HG03095 (cell line): ENCODE results near the gene GRAP.
A peak's percentile ranks its signal among the peaks of the same experiment; 100 is the strongest.

Experiments
- ATAC-seq: cut with Tn5 transposase; IDR thresholded peaks from one replicate; pipeline ENCODE4 v1.9.1; 2021; ENCODE audit warnings: moderate library complexity; ENCODE audit not compliant: unreplicated experiment

The GRAP gene

DNA sequence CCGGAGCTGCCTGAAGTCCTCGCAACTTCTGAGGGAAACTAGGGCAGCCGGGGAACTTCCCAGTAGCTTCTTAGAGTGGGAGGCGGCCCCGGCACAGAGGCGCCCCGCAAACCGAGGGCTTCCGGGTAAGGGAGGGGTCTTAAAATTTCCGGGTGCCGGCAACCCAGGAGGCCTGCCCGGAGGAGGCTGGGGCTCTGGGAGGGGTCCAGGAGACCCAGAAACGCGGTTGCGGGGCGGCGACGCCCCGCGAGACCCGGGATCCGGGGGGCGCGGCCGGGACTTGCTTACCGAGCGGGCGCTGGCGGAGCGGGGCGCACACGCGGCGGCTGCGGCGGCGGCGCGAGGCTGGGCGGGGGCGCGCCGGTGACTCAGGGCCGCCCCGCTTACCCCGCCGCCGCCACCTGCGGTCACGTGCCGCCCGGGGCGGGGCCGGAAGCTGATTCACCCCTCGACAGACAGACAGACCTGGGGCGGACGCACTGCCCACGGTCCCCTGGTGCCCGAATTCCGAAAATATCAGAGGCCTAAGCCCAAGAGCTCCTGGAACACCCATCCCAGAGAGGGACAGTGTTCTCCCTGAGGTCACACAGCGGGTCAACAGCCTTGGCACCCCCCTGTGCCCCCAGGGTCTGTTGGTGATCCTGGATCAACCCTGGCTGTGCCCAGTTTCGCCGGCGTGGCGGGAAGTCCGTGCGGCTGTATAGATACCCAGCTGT is 42.2 kb downstream of the GRAP start, which contains the start of gene FAM83G:
FAM83G (minus strand) TSS at position 344 of the 716 bp plus-strand sequence. CDS start 723 bp downstream, outside the sequence.
- peak; percentile 73 for ATAC-seq

DNA sequence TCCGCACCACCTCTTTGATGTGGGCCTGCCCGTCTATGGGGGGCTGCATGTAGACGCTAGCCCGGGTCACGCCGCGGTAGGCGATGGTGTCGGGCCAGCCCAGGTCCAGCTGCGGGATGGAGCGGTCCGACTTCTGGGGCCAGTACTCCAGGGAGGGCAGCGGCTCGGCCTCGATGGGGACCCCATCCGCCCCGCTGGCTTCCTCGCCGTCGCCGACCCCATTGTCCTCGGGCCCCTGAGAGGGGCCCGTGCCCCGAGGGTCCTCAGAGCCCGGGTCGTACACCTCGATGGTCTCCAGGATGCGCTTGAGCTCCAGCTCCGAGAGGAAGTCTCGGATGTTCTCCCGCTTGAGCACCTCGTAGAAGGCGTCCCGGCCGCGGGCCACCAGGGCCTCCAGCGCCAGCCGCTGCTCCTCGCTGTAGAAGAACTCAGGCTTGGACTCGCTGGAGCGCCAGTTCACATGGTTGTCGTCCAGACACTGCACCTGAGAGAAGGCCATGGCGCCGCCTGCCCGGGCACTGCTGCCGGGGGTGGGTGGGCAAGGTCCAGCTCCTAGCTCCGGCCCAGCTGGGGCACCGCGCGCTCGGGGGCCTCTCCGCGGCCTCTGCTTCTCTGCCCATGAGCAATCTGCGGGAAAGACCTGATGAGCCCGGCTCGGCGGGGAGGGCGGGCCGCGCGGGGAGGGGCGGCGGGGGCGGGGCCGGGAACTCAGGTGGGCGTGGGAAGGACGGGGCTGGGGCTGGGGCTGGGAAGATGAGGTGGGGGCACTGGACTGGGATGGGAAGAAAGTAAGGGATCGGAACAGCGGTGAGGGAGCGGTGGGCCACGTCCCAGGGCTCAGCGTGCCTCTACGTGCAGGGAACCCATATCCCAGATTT is 43.0 kb downstream of the GRAP start:
- no peak for ATAC-seq

DNA sequence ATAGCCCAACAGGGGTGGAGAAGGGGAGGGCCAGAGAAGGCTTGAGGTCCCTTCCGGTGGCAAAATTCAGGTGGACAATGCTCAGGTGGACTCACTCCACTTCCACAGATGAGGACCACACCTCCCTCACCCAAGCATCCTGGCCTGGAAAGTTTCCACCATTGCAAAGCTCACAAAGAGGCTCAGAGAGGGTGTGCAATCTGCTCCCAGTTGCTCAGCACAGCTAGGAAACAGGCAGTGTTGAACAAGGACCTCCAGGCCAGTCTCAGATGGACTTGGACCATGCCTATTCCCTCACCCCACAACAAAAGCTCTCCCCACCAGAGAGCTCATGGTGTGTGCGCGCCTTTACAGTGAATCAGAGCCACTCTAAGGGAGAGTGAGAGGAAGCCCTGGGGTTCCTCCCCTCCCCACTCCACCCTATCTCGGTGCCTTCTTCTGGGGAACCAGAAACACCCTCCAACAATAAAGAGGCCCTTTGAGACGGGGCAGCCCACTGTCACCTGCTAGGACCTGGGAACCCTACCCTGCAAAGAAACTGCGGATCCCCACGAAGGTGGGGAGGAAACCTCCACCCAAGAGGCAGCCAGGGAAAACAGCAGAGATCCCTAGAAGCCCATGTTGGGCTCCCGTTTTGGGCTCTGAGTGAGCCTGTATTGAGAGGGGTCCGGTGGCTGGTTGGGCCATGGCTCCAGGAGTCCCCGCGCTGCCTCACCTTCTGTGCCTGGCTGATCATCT is 43.8 kb downstream of the GRAP start:
- no peak for ATAC-seq

DNA sequence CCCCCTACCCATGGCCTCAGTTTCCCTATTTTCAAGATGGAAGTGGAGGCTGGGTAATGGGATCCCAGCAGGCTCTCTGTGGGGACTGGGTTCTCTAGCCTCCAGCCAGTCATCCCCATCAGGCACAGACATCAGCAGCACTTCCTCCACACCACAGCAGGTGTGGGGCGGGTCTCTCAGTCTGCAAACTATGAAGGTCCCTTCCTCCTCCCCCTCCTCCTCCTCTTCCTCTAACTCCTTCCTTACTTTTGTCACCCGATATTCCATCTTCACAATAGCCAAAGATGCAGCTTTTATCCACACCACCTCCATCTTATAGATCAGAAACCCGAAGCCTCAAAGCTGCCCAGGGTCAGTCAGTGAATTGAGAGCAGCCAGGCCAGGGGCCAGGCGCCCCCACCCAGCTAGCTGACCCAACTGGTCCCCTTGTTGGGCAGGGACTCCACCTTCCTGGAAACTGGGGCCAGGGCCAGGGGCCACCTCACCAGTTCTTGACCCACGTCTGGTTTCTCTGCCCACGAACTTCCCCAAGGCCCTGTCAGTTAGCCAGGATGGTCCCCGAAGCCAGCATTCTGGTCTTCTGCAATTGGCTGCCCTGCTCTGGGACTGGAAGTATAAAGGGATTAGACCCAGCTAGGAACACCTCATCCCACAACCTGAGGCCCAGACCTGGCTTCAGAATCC is 44.7 kb downstream of the GRAP start:
- ATAC-seq = no peak

DNA sequence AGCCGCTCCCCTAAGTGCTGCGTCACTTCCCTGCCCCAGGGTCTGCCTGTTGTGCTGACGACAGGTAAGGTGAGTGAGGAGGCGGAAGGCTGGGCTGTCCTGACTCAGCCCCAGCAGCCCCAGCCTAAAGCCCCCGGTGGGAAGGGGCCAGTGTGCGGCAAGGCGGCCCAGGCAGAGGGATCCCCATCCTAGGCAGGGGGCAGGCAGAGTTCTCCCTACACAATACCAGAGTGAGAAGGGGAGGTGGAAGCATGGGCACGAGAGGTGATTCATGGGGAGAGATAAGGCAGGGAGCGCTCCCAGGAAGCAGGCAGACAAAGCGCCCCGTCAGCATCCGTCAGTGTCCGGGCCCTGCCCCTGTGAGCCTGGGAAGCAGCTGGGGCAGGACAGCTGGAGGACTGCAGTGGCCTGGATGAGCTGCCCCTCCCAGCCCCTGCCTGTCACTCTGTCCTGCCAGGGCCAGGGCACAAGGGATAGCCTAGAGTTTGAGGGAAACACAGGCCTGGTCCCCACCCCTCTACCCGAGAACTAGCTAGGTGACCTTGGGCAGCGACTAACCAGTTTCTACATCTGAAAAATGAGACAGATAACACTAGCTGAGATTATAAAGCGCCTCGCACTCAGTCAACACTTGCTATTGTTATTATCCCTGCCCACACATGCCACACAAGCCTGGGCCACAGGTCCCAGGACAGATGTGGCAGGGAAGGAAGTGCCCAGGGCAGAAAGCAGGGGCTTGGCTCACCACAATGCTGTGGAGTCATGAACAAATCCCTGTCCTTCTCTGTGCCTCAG is 46.0 kb downstream of the GRAP start:
- ATAC-seq = no peak

DNA sequence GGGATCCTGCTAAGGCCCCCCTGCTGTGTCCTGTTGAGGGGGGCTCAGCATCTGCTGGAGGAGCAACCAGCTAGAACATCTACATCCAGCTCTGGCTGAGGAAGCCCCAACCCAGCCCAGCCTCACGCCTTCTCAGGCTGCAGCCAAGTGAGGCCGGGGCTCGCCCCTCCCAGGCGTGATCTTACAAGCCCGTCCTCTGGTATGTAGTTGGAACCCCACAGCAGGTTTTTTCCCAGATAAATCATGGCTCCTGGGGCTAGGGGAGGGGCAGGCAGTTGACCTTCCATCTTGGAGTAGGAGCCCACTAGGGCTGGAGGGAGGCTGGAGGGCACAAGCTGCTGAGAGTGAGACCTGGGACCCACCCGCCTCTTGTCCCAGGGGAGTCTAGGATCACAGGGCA is 46.8 kb downstream of the GRAP start:
- ATAC-seq = no peak

DNA sequence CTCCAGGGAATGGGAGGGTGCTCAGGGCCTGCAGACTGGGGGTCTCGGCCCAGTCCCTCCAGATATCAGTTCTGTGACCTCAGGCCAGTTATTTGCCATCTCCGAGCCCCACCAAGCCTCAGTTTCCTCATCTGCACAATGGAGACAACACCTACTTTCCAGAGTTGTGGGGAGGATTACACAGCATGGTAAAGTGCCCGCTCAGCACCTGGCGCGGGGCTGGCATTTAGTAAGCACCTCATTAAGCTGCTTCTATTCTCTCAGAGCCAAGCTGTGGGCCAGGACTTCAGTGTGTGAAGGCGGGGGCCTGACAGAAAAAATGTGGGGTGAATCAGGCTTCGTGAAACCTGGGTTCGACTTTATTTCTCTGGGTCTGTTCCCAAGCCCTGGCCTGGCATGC is 47.4 kb downstream of the GRAP start:
- ATAC-seq = no peak

DNA sequence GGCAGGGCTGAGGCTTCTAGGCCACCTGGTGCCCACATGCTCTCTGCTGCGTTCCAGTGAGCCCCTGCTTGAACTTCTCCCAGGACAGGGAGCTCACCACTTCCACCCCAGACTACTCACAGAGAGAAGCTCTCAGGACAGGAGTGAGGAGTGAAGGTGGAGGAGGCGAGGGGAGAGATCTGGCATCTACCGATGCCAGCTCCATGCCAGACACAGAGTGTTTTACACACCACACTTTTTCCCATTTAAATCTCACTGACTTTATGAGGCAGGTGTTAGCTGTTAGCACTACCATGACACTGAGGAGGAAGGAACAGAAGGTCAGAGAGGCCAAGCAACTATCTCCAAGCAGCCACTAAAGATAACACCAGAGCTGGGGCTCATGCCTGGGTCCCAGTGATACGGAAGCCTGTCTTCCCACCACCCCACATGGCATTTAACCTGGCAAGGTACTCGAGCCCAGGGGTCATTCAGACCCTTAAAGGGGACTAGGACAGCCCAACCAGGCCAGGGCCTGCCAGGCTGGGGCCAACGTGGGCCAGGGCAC is 49.0 kb downstream of the GRAP start:
- no peak for ATAC-seq

DNA sequence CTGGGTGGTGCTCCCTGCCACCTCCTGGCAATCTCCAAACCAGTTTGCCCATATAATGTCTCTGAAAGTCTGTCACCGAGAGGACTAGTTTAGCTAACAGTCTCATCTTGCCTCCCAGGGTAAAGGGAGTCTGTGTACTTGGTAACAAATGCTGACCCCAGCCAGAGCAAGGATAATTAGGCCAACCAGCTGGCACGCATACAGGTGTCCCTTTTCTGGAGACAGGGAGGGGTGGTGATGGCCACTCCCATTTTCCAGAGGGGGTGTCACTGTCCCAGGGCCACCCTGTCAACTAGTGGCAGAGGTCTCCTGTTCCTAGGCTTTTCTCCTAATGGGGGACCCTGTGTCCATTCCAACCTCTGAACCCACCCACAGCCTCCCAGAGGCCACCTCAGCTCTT is 50.3 kb downstream of the GRAP start:
- no peak for ATAC-seq

DNA sequence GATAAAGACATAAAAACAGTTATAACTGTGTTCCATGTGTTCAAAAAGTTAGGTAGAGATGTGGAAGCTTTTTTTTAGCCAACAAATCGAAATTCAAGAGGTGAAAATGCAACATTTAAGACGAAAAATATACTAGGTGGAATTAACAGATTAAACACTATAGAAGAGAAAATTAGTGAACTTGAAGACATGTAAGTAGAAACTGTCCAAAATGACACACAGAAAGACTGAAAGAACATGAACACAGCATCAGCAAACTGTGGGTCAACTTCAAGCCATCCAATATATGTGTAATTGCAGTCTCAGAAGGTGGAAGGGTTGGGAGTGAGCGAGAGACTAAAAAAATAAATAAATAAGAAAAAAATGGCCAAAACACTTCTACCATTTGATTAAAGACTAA is 51.5 kb downstream of the GRAP start:
- no peak for ATAC-seq

DNA sequence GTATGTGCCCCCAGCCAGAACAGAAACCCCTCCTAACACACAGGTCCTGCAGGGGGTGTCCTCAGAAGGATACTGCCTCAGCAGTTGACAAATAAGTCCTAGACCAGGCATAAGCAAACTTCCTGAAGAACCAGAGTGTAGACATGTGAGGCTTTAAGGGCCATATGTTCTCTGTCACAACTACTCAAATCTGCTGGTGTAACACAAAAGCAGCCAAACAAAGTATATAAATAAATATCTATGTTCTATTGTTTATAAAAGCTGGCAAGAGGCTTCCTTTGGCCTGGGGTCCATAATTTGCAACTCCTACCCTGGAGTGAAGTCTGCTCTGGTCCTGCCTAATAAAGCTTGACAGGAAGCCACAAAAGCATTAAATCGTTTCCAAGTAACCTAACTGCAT is 52.1 kb downstream of the GRAP start:
- ATAC-seq = no peak

DNA sequence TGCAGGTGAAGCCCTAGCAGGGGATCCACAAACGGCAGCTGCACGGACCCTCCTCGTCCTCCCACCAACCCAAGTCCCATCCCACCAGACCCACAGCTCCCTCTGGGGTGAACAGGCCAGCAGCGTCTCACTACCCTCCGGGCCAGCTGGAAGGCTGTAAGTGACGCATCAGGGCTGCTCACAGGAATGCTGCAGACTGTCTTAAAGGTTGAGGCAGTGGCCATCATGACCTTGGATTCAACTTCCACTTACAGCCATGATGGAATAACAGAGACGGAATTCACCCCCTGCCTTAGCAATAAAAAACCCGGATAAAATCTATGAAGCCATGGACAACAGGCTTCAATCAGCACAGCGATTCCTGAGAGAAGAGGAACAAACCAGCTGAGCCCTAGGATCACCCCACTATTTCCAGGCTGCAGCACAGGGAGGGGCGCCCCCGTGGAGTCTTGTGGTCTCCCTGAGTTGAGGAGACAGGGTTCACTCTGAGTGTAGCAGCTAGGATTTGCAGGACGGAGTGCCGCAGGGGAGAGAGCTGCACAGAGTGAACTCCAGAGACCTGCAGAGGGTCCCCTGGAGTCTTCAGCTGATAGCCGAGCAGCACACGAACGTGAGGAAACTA is 52.7 kb downstream of the GRAP start:
- ATAC-seq = no peak

DNA sequence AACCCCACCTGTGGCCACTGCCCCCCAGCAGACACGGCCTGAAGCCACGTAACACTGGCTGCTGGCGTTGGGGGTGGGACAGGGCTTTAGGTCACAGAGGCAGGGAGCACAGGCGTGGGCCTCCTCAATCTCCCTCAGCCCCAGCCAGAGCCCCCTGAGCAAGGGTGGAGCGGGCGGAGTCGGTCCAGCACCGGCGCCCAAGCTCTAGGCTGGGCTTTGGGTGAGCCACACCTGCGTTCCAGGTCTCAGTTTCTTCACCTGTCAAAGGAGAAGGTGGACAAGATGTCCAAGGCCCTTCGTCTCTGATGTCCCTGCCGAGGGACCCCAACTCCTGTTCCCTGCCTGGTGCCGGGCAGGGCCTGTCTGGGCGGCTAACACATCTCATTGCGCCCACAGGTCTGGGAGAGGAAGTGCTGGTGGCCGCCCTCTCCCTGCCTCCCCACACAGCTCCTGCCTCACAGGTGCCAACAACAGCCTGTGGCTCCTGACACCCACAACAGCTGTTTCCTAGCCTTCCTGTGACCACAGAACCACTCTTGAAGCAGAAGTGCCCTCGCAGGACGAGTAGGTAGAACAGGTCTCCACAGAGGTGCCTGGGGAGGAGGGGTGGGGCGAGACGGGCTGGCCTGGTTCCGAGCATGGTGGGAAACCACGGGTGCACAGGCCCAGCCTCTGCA is 54.2 kb downstream of the GRAP start:
- no peak for ATAC-seq

DNA sequence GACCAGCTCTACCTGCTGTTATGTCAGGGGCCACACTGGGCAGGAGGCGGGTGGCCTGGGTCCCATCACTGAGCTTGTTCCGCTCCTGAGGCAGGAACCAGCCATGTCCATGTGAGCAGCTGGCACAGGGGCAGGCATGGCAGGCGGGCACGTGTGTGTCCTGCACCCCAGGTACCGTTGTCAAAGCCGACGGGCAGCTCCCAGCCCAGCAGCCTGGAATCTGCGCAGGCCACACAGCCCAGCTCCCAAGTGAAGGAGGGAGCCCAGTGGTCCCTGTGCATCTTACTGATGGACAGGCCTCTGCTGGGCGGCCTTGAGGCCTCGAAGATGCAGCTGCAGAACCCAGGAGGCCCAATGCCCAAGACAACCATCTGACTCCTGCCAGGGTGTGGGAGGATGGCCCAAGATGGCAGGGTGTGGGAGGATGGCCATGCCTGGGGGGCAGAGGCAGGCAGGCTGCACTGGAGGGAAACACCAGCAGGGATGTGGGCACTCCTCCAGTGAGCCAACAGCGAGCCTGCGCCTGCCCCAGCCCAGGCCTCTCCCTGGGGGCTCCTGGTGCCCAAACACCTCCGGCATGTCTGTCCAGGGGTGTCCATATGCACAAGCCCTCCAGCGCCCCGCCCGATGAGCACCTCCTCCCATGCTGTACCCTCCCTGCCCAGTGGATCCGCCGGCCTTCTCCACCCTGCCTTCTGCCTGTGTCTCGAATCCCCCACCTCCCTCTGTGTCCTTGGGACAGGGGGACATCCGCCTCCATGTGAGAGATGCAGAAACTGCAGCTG is 55.0 kb downstream of the GRAP start:
- no peak for ATAC-seq

DNA sequence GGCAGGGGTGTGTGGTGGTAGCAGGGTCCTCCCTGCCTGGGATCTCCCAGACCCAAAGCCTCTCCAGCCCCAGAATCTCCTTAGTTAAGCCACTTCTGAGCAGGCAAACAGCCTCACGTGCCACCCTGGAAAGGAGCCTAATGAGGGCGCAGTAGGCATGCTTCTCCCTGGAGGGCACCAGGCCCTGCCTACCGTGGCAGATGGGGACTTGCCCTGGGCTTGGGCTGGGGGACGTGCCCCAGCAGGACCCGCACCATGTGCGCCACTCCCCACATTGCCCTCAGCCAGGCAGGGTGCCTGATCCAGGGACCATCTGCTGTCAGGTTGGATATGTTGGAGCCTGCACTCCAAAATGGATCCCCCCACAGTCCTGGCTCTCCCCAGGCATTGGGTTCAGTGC is 56.4 kb downstream of the GRAP start:
- no peak for ATAC-seq

DNA sequence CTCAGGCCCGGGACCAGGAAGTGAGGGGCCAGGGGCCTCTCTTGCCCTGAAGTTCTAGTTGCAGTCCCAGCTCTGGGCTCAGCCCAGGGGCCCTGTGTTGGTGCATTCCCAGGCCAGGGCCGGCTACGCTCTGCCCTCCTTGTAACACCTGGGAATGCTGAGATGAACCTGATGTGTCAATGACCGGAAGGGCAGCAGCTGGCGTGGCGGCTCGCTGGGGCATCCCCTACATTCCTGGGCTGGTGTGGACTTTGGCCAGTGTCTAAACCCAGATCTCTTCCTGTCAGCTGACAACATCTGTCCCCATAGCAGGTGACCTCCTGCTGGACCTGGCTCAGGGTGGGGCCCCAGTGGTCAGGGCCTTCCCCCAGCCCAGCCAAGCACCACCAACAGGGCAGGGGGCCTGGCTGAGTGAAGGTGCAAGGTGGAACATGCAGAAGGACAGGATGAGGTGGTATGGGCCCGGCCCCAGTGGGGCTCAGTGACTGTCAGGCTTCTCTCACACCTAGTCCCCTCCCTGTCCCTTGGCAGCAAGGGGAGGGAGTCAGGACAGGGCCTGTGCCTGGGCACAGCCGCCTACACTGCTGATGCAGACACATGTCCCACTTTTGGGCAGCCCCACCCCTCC is 58.1 kb downstream of the GRAP start:
- no peak for ATAC-seq

DNA sequence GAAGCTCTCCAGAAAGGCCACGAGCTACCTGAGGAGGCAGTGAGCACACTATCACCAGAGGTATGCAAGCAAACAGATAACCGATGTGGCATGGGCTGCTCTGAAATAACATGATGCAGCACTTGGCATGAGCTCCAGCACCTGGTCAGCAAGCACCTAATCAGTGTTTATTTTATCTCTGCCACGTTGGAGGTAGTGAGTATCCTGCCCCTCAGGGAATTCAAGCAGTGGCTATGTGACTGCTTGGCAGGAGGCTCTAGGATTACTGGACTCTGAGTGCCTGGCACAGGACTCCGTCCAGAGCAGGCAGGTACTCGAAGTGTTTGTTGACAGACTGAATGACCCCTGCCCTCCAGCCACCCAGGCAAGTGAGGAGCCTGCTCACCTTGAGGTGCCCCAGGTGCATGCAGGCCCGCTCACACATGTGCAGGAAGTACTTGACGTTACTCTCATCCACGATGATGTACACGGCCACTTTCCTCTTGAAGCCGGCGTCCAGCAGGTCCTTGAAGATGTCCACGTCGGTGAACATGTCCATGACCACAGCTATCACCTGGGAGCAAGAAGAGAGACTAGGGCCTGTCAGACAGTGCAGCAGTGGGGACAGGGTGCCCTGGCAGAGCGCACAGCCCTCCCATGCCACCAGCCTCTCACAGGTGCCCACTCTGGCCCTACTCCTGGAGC is 58.8 kb downstream of the GRAP start:
- ATAC-seq = no peak
